Hypothalamus (tissue), 51 donors: ENCODE results near the gene PGRMC1.
"Not testable (repeated sequence)": the region's sequence is repeated elsewhere in the genome, so short reads cannot be mapped to it uniquely, and the experiment has no call there.

Experiments
- DNase-seq, 51 donors: peaks; one replicate each; lab custom pipeline; 2025; lab: John Stamatoyannopoulos, UW

PGRMC1 gene

DNA sequence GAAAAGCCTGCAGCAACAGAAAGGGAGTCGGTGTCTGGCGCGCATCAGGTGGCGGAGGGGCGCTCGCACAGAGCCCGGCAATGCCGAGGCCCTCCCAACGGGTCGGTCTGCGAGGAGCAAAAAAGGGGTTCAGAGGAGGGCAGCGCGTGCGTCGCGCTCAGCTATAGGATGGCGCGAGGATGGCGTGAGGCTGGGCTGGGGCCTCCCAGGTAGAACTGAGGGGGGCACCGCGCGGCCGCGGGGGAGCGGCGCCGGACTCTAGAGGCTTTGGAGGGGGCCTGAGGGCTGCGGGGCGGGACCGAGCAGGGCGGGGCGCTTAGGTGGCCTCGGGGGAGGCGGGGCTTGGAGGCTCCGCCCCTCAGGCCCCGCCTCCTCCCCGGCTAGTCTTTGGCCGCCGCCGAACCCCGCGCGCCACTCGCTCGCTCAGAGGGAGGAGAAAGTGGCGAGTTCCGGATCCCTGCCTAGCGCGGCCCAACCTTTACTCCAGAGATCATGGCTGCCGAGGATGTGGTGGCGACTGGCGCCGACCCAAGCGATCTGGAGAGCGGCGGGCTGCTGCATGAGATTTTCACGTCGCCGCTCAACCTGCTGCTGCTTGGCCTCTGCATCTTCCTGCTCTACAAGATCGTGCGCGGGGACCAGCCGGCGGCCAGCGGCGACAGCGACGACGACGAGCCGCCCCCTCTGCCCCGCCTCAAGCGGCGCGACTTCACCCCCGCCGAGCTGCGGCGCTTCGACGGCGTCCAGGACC is at the start of gene PGRMC1:
Gene PGRMC1, plus strand, starts transcription at position 414 of the 751 bp plus-strand sequence. Its CDS starts 79 bp downstream, at position 493.
- peak in 50 of 51 donors; percentile 5 to 85 (median 57) for DNase-seq

DNA sequence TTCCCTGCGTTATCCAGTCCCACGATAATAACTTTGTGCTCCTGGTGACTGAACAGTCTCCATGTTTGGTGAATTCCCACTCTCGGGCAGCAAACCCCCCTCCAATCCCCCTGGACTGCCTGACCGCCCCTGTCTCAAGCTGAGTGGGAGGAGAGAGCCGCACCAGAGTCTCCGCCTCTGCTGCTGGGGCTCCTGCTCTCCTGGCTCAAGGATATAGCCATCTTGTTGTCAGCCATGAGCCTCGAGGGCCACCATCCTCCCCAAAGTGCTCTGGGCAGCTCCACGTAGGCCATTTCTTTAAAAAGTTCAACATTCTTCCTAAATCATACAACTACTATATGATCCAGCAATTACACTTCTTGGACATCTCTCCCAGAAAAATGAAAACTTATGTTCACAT is 49.3 kb upstream of the PGRMC1 start:
- DNase-seq, result no peak

DNA sequence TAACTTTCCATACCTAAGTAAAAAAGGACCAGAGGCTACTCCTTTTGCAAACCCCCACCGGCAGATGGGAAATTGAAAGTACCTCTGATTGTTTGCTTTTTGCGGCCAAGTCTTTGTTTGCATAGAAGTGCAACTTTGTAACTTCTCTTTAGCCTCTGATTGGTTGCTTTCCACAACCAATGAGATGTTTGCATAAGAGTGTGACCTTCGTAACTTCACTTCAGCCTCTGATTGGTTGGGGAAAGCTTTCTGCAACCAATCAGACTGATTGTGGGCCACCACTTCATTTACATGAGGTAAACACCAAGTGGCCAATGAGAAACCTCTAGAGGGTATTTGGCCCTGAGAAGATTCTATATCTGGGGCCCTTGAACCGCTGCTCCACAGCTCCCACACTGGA is 48.8 kb upstream of the PGRMC1 start:
- DNase-seq, result no peak

DNA sequence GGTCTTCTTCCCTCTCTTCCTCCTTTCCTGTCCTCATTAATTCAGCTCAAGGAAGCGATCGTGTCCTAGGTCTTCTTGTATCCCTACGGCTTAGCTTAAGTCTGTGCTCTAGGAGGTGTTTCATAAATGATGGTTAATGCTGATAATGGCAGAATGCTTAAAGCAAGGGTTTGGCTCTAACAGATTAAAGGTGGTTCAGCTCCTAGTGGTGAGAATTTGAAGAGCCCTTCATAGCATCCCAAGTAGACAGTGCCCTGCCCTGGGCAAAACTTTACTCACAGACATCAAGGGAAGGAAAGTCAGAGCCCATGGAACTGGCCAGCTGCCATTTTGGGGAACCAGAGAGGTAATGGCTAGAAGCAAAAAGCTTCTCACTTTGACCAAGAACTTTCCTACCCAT is 47.0 kb upstream of the PGRMC1 start:
- DNase-seq, result no peak

DNA sequence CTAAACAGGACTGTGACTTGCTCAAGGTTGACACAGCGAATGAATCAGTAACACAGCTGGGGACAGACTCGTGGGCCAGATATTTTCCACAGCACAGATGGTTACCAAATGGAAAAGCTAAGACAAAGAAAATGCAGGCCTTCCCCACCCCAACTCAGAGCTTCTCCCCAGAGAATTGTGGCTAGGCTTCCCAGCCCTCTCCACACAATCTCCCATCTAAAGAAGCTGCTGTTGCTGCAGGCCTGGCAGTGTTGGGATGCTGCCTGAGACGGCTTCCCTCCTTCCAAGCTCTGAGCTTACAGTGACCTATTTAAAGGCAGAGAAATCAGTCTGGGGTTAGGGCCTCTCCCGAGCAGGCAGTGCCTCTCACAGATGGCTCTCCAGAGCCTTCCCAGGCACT is 46.5 kb upstream of the PGRMC1 start:
- DNase-seq, result no peak

DNA sequence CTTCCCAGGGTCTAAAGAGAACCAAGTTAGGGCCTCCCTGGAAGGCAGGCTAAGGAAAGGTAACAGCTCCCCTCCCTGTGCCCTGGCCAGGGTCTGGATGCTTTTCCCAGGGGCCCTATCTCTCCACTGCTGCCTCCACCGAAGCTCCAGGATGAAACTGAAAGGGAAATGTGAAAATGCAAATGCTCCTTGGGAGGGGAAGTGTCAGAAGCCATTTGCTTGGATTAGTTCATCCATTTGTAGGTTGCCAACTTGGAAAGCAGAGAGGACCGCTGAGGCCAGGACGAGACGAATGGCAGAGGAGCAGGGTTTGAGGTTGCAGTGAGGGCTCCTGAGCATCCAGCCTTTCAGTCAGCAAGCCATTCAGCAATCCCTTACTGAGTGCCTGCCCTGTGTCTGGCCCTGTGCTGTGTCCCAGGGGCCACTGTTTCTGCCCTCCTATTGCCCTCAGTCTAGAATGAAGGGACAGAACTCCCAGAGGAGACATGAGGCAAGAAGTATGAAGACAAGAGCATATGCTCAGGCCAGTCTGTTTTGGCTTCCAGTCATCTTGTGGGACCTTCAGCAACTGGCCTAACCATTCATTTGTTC is 45.9 kb upstream of the PGRMC1 start:
- peak in 1 of 51 donors; percentile 2 for DNase-seq

DNA sequence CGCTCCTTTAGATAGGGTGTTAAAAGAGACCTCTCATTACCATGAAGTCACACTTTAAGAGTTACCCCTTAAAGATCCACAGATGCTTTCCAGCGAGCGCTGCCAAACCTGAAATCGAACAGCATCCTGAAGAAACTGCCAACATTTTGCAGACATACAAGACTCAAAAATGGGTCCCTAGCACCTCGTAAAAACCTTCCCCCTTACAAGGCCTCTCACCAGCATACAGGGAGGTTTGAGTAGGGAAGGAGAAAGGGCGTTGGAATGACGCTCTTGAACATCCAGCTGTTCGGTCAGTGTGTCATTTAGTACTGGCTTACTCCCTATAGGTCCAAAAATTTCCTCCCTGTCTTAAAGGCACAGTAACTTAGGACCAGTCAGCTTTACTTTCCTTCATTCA is 45.3 kb upstream of the PGRMC1 start:
- DNase-seq, result no peak

DNA sequence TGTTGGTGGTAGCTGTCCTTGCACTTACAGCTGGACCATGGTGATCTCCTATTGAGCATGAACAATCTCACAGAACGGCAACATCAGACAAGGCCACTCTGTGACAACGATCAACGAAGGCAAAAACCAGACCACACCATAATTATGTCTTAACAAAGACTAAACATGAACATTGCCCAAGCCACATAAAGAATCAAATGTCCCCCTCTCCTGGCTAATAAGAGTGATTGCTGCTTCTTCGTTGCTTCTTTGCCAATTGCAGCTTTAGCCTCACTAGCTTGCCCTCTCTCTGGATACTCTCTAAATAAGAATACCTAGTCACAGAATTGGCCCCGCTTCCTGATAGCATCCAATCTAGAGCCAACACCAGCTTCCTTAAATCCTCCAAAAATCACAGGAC is 41.5 kb upstream of the PGRMC1 start:
- no peak for DNase-seq

DNA sequence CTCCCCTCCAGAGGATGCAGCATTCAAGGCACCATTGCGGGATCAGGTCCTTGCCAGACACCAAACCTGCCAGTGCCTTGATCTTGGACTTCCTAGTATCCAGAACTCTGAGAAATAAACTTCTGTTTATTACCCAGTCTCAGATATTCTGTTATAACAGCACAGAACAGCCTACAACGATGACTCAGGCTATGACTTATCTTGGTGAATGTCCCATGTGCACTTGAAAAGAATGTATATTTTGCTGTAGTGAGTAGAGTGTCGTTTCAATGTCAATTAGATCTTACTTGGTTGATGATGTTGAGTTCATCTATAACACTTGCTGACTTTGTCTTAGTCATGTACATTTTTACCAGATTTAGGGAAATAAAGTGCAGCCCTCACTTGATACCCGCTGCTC is 34.5 kb upstream of the PGRMC1 start:
- no peak for DNase-seq

DNA sequence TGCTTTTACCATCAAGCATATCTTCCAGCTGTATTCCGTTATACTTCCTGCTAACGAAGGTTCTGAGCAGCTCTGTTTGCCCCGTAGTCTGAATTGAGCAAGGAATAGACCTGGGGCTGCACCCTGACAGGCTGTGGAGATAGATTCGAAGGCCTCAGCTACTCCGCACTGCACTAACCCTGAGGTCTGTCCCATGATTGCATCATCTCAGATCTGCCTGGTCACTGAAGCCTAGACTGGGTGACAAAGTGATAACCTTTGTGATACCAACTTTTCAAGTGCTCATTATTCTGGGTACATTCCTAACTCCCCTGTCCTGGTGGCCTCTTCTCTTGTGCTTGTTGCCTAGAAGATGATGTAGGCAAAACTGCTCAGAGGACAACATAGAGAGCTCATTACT is 29.9 kb upstream of the PGRMC1 start:
- no peak for DNase-seq

DNA sequence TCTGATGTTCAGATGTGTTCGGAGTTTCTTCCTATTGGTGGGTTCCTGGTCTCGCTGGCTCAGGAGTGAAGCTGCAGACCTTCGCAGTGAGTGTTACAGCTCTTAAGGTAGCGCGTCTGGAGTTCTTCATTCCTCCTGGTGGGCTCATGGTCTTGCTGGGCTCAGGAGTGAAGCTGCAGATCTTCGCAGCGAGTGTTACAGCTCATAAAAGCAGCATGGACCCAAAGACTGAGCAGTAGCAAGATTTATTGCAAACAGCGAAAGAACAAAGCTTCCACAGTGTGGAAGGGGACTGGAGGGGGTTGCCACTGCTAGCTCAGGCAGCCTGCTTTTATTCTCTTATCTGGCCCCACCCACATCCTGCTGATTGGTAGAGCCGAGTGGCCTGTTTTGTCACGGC is 28.6 kb upstream of the PGRMC1 start:
- not testable (repeated sequence) for DNase-seq

DNA sequence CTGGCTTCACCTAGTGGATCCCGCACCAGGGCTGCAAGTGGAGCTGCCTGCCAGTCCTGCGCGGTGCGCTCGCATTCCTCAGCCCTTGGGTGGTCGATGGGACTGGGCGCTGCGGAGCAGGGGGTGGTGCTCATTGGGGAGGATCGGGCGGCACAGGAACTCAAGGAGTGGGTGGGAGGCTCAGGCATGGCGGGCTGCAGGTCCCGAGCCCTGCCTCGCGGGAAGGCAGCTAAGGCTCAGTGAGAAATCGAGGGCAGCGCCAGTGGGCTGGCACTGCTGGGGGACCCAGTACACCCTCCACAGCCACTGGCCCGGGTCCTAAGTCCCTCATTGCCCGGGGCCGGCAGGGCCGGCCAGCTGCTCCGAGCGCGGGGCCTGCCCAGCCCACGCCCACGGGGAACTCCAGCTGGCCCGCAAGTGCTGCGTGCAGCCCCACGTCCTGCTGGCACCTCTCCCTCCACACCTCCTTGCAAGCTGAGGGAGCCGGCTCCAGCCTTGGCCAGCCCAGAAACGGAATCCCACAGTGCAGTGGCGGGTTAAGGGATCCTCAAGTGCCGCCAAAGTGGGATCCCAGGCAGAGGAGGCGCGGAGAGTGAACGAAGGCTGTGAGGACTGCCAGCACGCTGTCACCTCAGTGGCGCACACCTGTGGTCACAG is 27.6 kb upstream of the PGRMC1 start:
- no peak for DNase-seq

DNA sequence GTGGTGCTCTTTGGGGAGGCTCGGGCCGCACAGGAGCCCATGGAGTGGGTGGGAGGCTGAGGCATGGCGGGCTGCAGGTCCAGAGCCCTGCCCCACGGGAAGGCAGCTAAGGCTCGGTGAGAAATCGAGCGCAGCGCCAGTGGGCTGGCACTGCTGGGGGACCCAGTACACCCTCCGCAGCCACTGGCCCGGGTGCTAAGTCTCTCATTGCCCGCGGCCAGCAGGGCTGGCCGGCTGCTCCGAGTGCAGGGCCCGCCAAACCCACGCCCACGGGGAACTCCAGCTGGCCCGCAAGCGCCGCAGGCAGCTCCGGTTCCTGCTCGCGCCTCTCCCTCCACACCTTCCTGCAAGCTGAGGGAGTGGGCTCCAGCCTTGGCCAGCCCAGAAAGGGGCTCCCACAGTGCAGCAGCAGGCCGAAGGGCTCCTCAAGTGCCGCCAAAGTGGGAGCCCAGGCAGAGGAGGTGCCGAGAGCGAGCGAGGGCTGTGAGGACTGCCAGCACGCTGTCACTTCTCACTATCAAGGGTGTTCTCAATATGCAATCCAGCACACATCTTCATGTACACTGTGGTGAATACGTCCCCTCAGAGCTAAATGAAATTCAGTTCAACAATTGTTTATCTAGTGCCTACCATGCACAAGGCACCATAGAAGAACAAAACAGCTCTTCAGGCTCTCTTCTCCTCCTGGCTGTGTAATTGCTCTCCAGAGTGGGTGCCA is 25.0 kb upstream of the PGRMC1 start:
- not testable (repeated sequence) for DNase-seq

DNA sequence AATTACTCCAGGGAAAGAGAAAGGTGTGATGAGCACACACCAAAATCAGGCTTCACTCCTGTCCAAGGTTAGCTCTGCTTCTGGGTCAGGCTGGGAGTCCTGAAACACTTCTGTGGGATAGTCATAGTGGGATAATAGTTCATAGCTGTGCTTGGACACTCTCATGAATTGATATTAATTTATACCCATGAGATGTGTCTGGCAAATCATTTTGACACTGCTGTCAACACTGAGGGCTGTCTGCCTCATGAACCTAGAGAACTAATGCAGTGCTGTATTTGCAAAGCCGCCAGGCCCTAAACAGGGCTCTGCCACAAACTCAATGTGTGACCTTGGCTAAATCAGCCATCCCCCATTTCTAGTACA is 24.5 kb upstream of the PGRMC1 start:
- no peak for DNase-seq

DNA sequence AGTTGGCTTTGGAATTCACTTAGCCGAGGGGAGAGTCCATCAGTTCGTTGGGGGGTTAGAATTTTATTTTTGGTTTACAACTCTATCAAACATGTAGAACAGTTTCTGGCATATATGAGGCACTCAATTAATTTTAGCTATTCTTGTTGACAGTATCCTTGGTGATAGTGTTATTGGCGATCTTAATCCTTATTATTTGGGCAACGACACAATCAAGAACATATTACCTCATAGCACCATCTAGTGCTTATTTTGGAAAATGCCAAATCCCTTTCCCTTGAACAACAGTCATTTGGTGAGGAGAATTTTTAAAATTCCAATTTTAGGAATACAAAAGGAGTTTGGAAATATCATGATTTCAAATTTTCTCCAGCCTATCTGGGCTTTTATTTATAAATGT is 17.9 kb upstream of the PGRMC1 start:
- DNase-seq, result no peak

DNA sequence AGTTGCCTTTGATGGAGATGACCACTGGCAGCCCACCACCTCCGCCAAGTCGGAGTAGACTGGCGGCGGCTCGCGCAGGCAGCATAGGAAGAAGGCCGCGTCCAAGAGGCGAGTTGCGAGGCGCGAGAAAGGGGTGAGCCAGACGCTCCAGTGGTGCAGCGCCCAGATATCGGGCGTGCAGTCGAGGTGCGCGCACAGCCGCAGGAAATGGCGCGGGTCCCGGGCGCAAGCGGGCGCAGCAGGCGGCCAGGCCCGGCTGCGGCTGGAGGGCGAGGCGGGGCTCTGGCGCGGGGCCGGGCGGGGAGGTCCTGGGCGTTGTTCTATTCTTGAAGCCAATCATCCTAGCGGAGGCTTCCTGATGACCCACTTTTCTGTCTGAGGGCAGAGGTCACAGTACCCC is 13.2 kb upstream of the PGRMC1 start:
- DNase-seq, result no peak

DNA sequence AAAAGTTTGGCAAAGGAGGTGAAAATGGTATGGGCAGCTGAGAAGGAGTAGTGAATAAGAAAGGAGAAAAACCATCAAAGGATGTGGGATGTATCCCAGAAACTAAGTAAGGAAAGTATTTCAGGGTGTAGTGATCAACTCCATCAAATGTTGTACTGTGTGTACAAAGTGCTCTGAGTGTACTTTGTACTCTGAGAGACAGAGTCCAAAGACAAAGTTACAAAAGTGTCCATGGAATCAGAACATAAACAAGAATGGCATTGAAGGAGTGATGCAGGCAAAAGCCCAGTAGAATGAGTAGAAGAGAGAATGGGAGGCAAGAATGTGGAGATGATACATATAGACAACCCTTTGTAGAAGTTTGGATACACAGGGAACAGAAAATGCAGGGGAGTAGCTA is 12.3 kb upstream of the PGRMC1 start:
- DNase-seq, result no peak

DNA sequence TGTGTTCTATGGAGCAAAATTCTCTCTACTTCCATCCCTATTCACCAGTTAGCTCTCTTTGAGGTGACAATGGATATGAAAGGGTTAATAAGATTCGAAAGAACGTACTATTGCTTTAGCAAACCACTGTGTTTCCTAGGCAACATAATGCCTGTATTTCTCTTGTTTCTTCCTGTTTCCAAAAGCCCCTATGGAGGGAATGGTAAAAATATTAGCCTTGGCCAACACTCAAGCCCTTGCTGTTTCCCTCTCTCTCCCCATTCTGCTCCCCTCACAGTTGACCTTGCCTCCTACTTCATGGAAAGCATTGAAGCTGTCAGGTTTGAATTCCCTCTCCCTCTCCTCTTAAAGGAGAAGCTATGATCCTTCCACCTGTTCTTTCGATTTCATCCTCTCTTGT is 9.6 kb upstream of the PGRMC1 start:
- DNase-seq, result no peak

DNA sequence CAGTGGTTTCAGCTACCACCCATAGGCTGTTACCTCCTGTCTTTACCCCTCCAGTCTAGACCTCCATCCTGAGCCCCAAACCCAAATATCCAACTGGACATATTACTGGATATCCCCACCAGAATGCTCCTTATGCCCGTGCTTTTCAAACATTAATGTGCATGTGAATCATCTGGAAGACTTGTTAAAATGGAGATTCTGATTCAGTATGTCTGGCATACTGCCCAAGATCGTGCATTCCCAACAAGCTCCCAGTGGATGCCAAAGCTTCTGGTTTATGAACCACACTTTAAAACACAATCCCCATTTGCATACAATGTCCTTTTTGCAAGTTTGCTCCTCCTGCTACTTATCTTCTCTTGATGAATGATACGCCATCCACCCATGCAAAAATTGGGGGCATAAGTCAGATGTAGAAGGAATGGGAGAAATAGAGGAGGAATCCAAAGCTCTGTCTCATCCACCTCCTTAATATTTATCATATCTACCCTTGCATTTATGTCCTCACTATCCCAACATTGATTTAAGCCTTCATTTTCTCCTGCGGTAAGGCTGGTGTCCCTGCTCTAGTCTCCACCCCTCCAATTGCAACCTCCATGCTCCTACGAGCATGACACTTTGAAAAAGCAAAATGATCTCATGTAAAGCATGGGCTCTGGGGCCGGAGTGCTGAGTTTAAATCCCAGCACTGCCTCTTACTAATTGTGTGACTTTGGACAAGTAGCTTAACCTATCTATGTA is 7.4 kb upstream of the PGRMC1 start:
- no peak for DNase-seq

DNA sequence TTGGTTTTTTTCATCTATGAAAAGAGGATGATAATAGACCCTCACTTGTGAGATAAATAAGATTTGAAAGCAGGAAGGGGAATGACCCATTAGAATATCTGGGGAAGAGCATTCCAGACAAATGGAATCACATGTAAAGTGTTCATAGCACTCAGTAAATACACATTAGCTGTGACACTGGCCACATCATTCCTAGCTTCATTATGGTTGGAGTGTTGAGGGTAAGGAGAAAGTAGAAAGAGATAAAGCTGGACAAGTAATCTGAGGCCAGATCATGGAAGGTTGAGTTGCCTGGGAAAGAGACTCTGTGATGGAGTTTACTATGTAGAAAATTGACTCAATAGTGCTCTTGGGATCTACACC is 6.9 kb upstream of the PGRMC1 start:
- no peak for DNase-seq

DNA sequence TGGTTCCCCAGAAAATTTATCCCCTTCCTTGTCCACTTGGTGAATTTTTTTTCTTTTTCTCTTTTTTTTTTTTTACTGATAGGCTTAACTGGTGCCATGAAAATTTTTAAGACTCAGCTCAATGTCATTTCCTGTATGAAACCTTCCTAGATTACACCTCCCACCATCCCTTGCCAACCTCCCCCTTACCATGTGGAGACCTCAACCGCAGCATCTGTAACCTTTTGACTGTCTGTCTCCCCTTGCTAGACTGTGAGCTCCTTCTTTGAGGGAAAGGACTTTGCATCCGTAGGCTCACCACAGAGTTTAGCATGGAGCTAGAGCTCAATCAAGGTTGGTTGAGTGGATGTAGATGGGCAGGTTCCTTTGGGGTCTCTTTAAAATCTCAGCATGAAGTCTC is 5.2 kb upstream of the PGRMC1 start:
- DNase-seq, result no peak
